ENCODE data around the gene ABHD8. TPM values are rescaled to one million over a fixed set of nuclear protein-coding genes. Genes with fewer than 3 reads are reported as not detected.

ABHD8 gene
- total RNA-seq, 1 donor: 13.8 TPM

DNA sequence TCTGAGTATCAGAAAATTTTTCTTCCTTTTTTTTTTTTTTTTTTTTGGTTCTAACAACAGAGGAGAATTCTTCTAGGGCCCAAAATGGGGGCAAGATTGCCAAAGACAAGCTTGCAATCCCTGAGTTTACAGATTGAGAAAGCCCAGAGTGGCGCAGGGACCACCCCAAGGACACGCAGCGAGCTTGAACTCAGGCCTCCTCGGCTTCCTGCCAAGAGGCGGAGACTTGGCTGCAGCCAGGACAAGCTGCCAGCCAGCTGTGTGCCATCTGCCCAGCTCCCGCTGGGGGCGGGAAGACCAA lies 1.9 kb upstream of the ABHD8 start:
- no peak for DNase-seq (ENCODE audit: low read depth)
- H3K4me3 ChIP-seq (ENCODE audit: low read depth, low read length): peak overlapping the region; percentile 75
- TF ChIP-seq CTCF (IDR thresholded peaks at IDR 0.05; ENCODE audit: insufficient read depth, low read depth, low read length): no peak

GRCh38 chr19:17304386-17305215 lies 1.4 kb upstream of the ABHD8 start:
- DNase-seq (ENCODE audit: low read depth): no peak
- H3K4me3 ChIP-seq (ENCODE audit: low read depth, low read length): no peak overlapping the region
- no peak for TF ChIP-seq CTCF (IDR thresholded peaks at IDR 0.05; ENCODE audit: insufficient read depth, low read depth, low read length)

- no peak overlapping the region for H3K4me3 ChIP-seq (ENCODE audit: low read depth, low read length)
- no peak for TF ChIP-seq CTCF (IDR thresholded peaks at IDR 0.05; ENCODE audit: insufficient read depth, low read depth, low read length)
- no peak for DNase-seq (ENCODE audit: low read depth)
Observed at GRCh38 chr19:17303940-17304267, 679 bp upstream of the ABHD8 start.

- no peak for DNase-seq (ENCODE audit: low read depth)
- peak overlapping the region; percentile 71 for H3K4me3 ChIP-seq (ENCODE audit: low read depth, low read length)
- no peak for TF ChIP-seq CTCF (IDR thresholded peaks at IDR 0.05; ENCODE audit: insufficient read depth, low read depth, low read length)
Observed at GRCh38 chr19:17302391-17303166, 646 bp downstream of the ABHD8 start.

DNA sequence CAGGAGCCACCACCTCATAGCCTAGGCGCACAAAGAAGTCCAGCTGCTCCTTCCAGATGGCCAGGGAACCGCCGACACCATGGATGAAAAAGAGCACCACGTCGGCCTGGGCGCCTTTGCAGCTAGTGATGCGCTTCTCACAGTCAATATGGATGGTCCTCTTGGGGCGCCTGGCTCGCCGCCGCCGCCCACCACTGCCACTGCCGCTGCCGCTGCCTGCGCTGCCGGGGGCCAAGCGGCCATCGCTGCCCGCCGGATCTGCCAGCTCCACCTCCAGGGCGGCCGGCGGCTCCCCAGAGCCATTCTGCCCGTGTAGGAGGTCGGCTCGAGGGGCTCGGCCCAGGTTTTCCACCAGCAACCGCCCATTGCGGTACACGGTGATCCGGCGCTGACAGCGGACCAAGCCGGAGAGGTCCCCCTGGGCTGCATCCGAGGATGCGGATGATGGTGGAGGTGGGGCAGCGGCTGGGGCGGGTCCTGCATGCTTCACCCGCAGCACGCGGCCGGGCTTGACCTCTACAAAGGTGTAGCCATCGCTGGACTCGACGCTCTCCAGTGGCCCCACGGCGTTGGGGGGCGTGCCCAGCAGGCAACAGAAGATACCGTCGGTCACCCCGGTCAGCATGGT lies 2.1 kb downstream of the ABHD8 start:
- DNase-seq (ENCODE audit: low read depth): no peak
- no peak for TF ChIP-seq CTCF (IDR thresholded peaks at IDR 0.05; ENCODE audit: insufficient read depth, low read depth, low read length)
- H3K4me3 ChIP-seq (ENCODE audit: low read depth, low read length): no peak overlapping the region

DNA sequence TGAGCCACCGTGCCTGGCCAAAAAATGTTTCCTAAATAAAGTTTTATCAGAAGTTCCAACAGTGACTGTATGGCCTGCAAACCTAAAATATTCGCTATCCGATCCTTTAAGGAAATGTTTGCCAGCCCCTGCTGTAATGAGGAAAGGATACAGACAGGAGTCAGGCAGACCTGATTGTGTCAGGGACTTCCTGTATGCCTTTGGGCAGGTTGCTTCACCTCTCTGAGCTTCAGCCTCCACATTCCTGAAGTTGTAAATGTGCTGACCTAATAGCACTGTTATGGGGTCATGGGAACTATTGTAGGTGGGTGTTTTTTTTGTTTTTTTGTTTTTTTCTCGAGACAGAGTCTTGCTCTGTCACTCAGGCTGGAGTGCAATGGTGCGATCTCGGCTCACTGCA lies 6.2 kb downstream of the ABHD8 start:
- no peak for DNase-seq (ENCODE audit: low read depth)
- no peak for TF ChIP-seq CTCF (IDR thresholded peaks at IDR 0.05; ENCODE audit: insufficient read depth, low read depth, low read length)
- H3K4me3 ChIP-seq (ENCODE audit: low read depth, low read length): no peak overlapping the region

All from fibroblast of villous mesenchyme (primary cell).